ENCODE results near the gene OR13C8. TPM values are rescaled to one million over a fixed set of nuclear protein-coding genes. Genes with fewer than 3 reads are reported as not detected.

The OR13C8 gene, protein sequence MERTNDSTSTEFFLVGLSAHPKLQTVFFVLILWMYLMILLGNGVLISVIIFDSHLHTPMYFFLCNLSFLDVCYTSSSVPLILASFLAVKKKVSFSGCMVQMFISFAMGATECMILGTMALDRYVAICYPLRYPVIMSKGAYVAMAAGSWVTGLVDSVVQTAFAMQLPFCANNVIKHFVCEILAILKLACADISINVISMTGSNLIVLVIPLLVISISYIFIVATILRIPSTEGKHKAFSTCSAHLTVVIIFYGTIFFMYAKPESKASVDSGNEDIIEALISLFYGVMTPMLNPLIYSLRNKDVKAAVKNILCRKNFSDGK
- total RNA-seq (2014; rRNA removed; shearing (Covaris generic)) (not detected in 2 replicates), polyA plus RNA-seq (2016; fragmentation: Nextera tagmentation; extraction: Ambion mirVana) (not detected in 2 replicates)
- long read RNA-seq: 0 reads

DNA sequence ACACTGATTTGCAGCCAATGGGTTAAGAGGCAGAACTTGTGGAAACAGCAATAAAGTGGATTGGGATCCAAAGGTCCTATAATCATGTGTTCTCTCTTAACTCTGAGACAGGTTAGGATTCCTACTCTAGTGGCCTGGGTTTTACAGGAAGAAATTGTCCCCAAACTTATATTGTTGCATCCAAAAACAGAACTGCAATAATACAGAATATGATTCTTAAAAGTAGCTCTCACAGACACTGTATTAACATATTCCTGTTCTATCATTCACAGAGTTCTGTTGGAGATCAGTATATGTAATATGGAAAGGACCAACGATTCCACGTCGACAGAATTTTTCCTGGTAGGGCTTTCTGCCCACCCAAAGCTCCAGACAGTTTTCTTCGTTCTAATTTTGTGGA is at the start of gene OR13C8:
Gene OR13C8 (plus strand): TSS at position 301 of the 400 bp plus-strand sequence. CDS start 0 bp downstream, at position 301.
- Histone ChIP-seq H3K4me2 (no peak within 1 kb of the TSS), H3K79me2 (replicated peaks; ENCODE audit: insufficient read depth) (no peaks in the 10 kb centered on the region), H3K9me2 (ENCODE audit: insufficient read depth) (0 out of 2 replicates have a peak, but pooled peaks cover 2% of the 10 kb centered on the region), H3K4me3 (no peak within 1 kb of the TSS), H3K27ac (ENCODE audit: low read depth) (no peak within 1 kb of the TSS), H3K36me3 (ENCODE audit: insufficient read depth) (no peaks in the 10 kb centered on the region), H4K20me1 (replicated peaks; ENCODE audit: insufficient read depth) (no peaks in the 10 kb centered on the region), H3K27me3 (ENCODE audit: insufficient read depth) (no peaks in the 10 kb centered on the region), H2AFZ (no peak within 1 kb of the TSS), H3K4me1 (ENCODE audit: insufficient read depth) (no peaks in the 10 kb centered on the region), H3F3A (replicated peaks; ENCODE audit: low read depth) (no peaks in the 10 kb centered on the region)
- no peak for ATAC-seq
- Mint-ChIP-seq H3K27me3 (ENCODE audit: insufficient read depth, low read depth, poor library complexity) (no peaks in the 10 kb centered on the region), H3K4me3 (no peak within 1 kb of the TSS), H3K27ac (no peak within 1 kb of the TSS), H3K4me1 (no peaks in the 10 kb centered on the region), H3K9me3 (peaks cover 6% of the 10 kb centered on the region; the same call in 2 of the 3 replicates), H3K36me3 (ENCODE audit: low read depth) (no peaks in the 10 kb centered on the region)
- no peak for DNase-seq (ENCODE audit: low spot score)
- TF ChIP-seq EZH2 (IDR thresholded peaks at IDR 0.05; ENCODE audit: low read depth, unreplicated experiment) (no peak), ZNF331 (CRISPR knock-in tag; IDR thresholded peaks at IDR 0.05; ENCODE audit: low read depth) (no peak), JUNB (IDR thresholded peaks at IDR 0.05; ENCODE audit: unreplicated experiment) (no peak), ZNF114 (CRISPR knock-in tag; IDR thresholded peaks at IDR 0.05) (no peak), POLR2AphosphoS5 (IDR thresholded peaks at IDR 0.05; ENCODE audit: low read depth) (no peak), CREB1 (CRISPR knock-in tag; IDR thresholded peaks at IDR 0.05; ENCODE audit: low read depth) (no peak)
- TF ChIP-seq, protein P1, sequence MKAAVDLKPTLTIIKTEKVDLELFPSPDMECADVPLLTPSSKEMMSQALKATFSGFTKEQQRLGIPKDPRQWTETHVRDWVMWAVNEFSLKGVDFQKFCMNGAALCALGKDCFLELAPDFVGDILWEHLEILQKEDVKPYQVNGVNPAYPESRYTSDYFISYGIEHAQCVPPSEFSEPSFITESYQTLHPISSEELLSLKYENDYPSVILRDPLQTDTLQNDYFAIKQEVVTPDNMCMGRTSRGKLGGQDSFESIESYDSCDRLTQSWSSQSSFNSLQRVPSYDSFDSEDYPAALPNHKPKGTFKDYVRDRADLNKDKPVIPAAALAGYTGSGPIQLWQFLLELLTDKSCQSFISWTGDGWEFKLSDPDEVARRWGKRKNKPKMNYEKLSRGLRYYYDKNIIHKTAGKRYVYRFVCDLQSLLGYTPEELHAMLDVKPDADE (IDR thresholded peaks at IDR 0.05): no peak
- TF ChIP-seq, protein P2, sequence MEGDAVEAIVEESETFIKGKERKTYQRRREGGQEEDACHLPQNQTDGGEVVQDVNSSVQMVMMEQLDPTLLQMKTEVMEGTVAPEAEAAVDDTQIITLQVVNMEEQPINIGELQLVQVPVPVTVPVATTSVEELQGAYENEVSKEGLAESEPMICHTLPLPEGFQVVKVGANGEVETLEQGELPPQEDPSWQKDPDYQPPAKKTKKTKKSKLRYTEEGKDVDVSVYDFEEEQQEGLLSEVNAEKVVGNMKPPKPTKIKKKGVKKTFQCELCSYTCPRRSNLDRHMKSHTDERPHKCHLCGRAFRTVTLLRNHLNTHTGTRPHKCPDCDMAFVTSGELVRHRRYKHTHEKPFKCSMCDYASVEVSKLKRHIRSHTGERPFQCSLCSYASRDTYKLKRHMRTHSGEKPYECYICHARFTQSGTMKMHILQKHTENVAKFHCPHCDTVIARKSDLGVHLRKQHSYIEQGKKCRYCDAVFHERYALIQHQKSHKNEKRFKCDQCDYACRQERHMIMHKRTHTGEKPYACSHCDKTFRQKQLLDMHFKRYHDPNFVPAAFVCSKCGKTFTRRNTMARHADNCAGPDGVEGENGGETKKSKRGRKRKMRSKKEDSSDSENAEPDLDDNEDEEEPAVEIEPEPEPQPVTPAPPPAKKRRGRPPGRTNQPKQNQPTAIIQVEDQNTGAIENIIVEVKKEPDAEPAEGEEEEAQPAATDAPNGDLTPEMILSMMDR (conservative IDR thresholded peaks at IDR 0.05; ENCODE audit: low read depth in 2 of 2): no peak
- TF ChIP-seq, protein P3, sequence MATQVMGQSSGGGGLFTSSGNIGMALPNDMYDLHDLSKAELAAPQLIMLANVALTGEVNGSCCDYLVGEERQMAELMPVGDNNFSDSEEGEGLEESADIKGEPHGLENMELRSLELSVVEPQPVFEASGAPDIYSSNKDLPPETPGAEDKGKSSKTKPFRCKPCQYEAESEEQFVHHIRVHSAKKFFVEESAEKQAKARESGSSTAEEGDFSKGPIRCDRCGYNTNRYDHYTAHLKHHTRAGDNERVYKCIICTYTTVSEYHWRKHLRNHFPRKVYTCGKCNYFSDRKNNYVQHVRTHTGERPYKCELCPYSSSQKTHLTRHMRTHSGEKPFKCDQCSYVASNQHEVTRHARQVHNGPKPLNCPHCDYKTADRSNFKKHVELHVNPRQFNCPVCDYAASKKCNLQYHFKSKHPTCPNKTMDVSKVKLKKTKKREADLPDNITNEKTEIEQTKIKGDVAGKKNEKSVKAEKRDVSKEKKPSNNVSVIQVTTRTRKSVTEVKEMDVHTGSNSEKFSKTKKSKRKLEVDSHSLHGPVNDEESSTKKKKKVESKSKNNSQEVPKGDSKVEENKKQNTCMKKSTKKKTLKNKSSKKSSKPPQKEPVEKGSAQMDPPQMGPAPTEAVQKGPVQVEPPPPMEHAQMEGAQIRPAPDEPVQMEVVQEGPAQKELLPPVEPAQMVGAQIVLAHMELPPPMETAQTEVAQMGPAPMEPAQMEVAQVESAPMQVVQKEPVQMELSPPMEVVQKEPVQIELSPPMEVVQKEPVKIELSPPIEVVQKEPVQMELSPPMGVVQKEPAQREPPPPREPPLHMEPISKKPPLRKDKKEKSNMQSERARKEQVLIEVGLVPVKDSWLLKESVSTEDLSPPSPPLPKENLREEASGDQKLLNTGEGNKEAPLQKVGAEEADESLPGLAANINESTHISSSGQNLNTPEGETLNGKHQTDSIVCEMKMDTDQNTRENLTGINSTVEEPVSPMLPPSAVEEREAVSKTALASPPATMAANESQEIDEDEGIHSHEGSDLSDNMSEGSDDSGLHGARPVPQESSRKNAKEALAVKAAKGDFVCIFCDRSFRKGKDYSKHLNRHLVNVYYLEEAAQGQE (IDR thresholded peaks at IDR 0.05; ENCODE audit: unreplicated experiment): no peak
- TF ChIP-seq, protein P4, sequence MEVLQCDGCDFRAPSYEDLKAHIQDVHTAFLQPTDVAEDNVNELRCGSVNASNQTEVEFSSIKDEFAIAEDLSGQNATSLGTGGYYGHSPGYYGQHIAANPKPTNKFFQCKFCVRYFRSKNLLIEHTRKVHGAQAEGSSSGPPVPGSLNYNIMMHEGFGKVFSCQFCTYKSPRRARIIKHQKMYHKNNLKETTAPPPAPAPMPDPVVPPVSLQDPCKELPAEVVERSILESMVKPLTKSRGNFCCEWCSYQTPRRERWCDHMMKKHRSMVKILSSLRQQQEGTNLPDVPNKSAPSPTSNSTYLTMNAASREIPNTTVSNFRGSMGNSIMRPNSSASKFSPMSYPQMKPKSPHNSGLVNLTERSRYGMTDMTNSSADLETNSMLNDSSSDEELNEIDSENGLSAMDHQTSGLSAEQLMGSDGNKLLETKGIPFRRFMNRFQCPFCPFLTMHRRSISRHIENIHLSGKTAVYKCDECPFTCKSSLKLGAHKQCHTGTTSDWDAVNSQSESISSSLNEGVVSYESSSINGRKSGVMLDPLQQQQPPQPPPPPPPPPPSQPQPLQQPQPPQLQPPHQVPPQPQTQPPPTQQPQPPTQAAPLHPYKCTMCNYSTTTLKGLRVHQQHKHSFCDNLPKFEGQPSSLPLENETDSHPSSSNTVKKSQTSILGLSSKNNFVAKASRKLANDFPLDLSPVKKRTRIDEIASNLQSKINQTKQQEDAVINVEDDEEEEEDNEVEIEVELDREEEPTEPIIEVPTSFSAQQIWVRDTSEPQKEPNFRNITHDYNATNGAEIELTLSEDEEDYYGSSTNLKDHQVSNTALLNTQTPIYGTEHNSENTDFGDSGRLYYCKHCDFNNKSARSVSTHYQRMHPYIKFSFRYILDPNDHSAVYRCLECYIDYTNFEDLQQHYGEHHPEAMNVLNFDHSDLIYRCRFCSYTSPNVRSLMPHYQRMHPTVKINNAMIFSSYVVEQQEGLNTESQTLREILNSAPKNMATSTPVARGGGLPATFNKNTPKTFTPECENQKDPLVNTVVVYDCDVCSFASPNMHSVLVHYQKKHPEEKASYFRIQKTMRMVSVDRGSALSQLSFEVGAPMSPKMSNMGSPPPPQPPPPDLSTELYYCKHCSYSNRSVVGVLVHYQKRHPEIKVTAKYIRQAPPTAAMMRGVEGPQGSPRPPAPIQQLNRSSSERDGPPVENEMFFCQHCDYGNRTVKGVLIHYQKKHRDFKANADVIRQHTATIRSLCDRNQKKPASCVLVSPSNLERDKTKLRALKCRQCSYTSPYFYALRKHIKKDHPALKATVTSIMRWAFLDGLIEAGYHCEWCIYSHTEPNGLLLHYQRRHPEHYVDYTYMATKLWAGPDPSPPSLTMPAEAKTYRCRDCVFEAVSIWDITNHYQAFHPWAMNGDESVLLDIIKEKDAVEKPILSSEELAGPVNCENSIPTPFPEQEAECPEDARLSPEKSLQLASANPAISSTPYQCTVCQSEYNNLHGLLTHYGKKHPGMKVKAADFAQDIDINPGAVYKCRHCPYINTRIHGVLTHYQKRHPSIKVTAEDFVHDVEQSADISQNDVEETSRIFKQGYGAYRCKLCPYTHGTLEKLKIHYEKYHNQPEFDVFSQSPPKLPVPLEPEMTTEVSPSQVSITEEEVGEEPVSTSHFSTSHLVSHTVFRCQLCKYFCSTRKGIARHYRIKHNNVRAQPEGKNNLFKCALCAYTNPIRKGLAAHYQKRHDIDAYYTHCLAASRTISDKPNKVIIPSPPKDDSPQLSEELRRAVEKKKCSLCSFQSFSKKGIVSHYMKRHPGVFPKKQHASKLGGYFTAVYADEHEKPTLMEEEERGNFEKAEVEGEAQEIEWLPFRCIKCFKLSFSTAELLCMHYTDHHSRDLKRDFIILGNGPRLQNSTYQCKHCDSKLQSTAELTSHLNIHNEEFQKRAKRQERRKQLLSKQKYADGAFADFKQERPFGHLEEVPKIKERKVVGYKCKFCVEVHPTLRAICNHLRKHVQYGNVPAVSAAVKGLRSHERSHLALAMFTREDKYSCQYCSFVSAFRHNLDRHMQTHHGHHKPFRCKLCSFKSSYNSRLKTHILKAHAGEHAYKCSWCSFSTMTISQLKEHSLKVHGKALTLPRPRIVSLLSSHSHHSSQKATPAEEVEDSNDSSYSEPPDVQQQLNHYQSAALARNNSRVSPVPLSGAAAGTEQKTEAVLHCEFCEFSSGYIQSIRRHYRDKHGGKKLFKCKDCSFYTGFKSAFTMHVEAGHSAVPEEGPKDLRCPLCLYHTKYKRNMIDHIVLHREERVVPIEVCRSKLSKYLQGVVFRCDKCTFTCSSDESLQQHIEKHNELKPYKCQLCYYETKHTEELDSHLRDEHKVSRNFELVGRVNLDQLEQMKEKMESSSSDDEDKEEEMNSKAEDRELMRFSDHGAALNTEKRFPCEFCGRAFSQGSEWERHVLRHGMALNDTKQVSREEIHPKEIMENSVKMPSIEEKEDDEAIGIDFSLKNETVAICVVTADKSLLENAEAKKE (CRISPR knock-in tag; IDR thresholded peaks at IDR 0.05): no peak
